ENCODE measurements around the gene USH2A. TPM values are rescaled to one million over a fixed set of nuclear protein-coding genes. Genes with fewer than 3 reads are reported as not detected.

Gene USH2A
- total RNA-seq, 4 donors from 2014 or later, result 0.14 TPM; not detected in 3

GRCh38 chr1:216076751-216077150 lies 346.5 kb downstream of the USH2A start:
- no peak overlapping the region for H3K27ac ChIP-seq
- intact Hi-C loops (cut with DNase I; ENCODE audit: low total_unique reads), result no loop called here
- H3K27me3 ChIP-seq, result no peaks in the 10 kb centered on the region
- no peak overlapping the region for H3K4me3 ChIP-seq
- DNase-seq, result no peak
- H3K9me3 ChIP-seq, result no peaks in the 10 kb centered on the region
- no peaks in the 10 kb centered on the region for H3K36me3 ChIP-seq
- no peaks in the 10 kb centered on the region for H3K4me1 ChIP-seq
- TF ChIP-seq CTCF (IDR thresholded peaks at IDR 0.05) (no peak), POLR2A (IDR thresholded peaks at IDR 0.05) (no peak)

GRCh38 chr1:216075339-216075738 lies 347.9 kb downstream of the USH2A start:
- no peaks in the 10 kb centered on the region for H3K27me3 ChIP-seq
- no peaks in the 10 kb centered on the region for H3K4me1 ChIP-seq
- no peak overlapping the region for H3K4me3 ChIP-seq
- no peaks in the 10 kb centered on the region for H3K36me3 ChIP-seq
- no peak for DNase-seq
- TF ChIP-seq POLR2A (IDR thresholded peaks at IDR 0.05), result no peak
- TF ChIP-seq CTCF (IDR thresholded peaks at IDR 0.05), result no peak
- H3K27ac ChIP-seq, result no peak overlapping the region
- no peaks in the 10 kb centered on the region for H3K9me3 ChIP-seq
- intact Hi-C loops (cut with DNase I; ENCODE audit: low total_unique reads), result no loop called here

DNA sequence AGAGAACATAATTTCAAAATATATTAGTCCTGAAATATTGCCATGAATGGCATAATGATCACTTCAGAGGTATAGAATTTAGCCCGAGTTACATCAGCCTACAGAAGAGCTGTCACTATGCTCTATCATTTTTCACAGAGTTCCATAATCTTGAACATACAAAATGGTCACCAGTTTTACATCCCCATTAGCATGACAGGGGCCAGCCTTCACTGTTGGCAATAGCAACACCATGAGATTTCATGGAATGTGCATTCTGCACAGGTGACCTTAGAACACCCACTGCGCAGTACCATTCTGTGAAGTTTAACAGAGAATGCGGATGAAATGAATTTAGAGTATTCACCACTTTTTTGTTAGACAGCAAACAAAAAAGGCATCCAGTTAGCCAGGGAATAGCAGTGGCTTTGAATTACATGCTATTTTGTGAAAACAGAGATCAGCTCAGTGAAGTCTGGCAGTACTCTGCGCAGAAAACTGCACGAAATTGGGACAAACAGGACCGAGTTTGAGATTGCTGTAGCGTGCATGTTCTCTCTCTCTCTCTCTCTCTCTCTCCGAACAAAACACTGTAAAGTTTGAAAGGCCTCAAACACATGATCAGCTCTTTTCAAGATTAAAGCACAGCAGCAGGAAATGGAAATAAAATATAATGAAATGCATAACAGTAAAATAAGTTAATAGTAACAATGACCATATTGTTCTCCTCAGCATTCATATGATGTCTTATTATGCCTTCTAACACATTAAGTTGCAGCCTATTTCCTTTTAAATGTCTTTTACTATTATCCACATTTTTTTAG lies 349.3 kb downstream of the USH2A start:
- TF ChIP-seq CTCF (IDR thresholded peaks at IDR 0.05), result no peak
- TF ChIP-seq POLR2A (IDR thresholded peaks at IDR 0.05), result no peak
- DNase-seq, result no peak
- intact Hi-C loops (cut with DNase I; ENCODE audit: low total_unique reads), result no loop called here
- Histone ChIP-seq H3K4me1 (no peaks in the 10 kb centered on the region), H3K9me3 (no peaks in the 10 kb centered on the region), H3K27me3 (no peaks in the 10 kb centered on the region), H3K27ac (no peak overlapping the region), H3K36me3 (no peaks in the 10 kb centered on the region), H3K4me3 (no peak overlapping the region)

DNA sequence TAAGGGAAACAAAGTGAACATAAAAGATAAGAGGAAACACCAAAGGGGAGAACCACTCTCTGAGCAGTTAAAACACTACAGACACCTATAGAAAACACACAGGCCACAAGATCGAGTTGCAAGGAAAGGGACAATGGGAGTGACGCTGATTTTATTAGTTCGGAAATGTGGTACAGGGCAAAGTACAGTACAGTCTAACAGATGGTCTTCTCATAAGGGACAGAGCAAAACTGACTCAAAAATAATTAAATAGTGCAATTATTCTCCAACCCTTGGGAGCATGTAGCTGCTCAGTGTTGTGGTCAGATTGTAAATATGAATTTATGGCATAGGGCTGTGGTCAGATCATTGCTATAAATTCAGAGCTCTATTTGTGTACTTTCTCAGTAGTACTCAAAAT lies 352.0 kb downstream of the USH2A start:
- Histone ChIP-seq H3K4me3 (no peak overlapping the region), H3K36me3 (no peaks in the 10 kb centered on the region), H3K9me3 (no peaks in the 10 kb centered on the region), H3K4me1 (no peaks in the 10 kb centered on the region), H3K27me3 (no peaks in the 10 kb centered on the region), H3K27ac (no peak overlapping the region)
- TF ChIP-seq CTCF (IDR thresholded peaks at IDR 0.05) (no peak), POLR2A (IDR thresholded peaks at IDR 0.05) (no peak)
- no peak for DNase-seq
- intact Hi-C loops (cut with DNase I; ENCODE audit: low total_unique reads), result no loop called here

DNA sequence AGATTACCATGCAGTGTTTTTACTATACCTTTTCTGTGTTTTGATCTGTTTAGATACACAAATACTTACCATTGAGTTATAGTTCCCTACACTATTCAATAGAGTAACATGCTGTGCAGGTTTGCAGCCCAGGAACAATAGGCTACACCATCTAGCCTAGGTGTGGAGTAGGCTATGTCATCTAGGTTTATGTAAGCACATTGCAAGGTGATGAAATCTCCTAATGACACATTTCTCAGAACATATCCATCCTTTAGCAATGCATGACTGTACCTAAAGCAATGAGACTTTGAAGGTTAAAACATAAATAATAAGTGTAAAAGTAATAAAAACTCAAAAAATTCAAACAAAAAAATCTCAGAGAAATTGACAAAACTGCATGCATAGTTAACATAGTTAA lies 358.6 kb downstream of the USH2A start:
- H3K36me3 ChIP-seq, result no peaks in the 10 kb centered on the region
- no peaks in the 10 kb centered on the region for H3K9me3 ChIP-seq
- no peaks in the 10 kb centered on the region for H3K27me3 ChIP-seq
- H3K27ac ChIP-seq, result no peak overlapping the region
- no peaks in the 10 kb centered on the region for H3K4me1 ChIP-seq
- H3K4me3 ChIP-seq, result no peak overlapping the region
- TF ChIP-seq POLR2A (IDR thresholded peaks at IDR 0.05), result no peak
- TF ChIP-seq CTCF (IDR thresholded peaks at IDR 0.05), result no peak
- intact Hi-C loops (cut with DNase I; ENCODE audit: low total_unique reads), result no loop called here
- no peak for DNase-seq
